Hepatocyte (in vitro differentiated cells): ENCODE measurements around the gene ASIC2.

ENCODE experiments used
- EZH2 ChIP-seq: fragments of 200-600 bp; sonication (generic); IDR thresholded peaks from 2 replicates; pipeline ENCODE4 v1.6.1; 2016; ENCODE audit warnings: antibody characterized with exemption, mild to moderate bottlenecking, borderline replicate concordance
- EZH2phosphoT487 ChIP-seq: fragments of 200-600 bp; sonication (generic); IDR thresholded peaks from one replicate; pipeline ENCODE4 v1.6.1; 2018; ENCODE audit warnings: antibody characterized with exemption, mild to moderate bottlenecking, low read depth, moderate library complexity; ENCODE audit not compliant: unreplicated experiment, severe bottlenecking
- TF ChIP-seq, protein P1 (sequence below): fragments of 200-600 bp; sonication (generic); IDR thresholded peaks from 2 replicates; pipeline ENCODE4 v1.5.1; 2016; ENCODE audit warnings: antibody characterized with exemption, mild to moderate bottlenecking; ENCODE audit not compliant: poor library complexity

GRCh38 chr17:33280162-33280943 is 12.7 kb downstream of the ASIC2 start:
- TF ChIP-seq EZH2 (no peak), EZH2phosphoT487 (no peak)
- TF ChIP-seq, protein P1, sequence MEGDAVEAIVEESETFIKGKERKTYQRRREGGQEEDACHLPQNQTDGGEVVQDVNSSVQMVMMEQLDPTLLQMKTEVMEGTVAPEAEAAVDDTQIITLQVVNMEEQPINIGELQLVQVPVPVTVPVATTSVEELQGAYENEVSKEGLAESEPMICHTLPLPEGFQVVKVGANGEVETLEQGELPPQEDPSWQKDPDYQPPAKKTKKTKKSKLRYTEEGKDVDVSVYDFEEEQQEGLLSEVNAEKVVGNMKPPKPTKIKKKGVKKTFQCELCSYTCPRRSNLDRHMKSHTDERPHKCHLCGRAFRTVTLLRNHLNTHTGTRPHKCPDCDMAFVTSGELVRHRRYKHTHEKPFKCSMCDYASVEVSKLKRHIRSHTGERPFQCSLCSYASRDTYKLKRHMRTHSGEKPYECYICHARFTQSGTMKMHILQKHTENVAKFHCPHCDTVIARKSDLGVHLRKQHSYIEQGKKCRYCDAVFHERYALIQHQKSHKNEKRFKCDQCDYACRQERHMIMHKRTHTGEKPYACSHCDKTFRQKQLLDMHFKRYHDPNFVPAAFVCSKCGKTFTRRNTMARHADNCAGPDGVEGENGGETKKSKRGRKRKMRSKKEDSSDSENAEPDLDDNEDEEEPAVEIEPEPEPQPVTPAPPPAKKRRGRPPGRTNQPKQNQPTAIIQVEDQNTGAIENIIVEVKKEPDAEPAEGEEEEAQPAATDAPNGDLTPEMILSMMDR = no peak
